NCI-H1105 treated with DMSO at 0.1 percent for 48 hours (cell line): ENCODE results near the gene ASIC2.
"Not testable (repeated sequence)": the region's sequence is repeated elsewhere in the genome, so short reads cannot be mapped to it uniquely, and the experiment has no call there.

Experiments
- DNase-seq: peaks from one replicate; lab custom pipeline; 2025; lab: John Stamatoyannopoulos, UW

Gene ASIC2

DNA sequence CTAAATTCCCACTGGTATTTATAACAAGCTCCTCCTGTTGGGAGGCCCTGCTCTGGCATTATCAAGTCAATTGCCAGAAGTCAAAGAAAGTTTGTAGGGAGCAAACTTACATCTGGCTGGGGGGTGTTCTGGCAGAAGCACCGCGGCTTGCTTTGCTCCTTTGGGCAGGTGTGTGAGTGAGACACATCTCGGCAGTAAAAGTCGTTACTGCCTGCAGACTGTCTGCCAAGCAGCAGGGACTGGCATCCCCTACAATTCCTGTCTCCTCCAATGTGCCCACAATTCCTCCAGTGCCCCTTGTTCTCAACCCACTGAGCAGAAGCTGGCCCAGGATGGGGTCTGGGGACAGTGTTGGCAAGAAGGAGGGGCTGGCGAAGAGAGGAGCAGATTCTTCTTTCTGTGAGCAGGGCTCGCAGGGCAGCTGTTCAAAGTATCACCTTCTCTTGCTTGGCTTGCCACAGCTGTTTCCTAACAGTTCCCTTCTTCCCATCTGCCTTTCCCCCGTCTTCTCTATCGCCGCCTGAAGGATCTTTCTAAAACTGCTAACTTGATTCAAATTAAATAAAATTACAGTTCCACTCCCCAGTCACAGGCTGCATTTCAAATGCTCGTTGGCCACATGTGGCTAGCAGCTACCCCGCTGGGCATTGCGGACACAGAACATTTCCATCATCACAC is 271.2 kb downstream of the ASIC2 start:
- DNase-seq: no peak

DNA sequence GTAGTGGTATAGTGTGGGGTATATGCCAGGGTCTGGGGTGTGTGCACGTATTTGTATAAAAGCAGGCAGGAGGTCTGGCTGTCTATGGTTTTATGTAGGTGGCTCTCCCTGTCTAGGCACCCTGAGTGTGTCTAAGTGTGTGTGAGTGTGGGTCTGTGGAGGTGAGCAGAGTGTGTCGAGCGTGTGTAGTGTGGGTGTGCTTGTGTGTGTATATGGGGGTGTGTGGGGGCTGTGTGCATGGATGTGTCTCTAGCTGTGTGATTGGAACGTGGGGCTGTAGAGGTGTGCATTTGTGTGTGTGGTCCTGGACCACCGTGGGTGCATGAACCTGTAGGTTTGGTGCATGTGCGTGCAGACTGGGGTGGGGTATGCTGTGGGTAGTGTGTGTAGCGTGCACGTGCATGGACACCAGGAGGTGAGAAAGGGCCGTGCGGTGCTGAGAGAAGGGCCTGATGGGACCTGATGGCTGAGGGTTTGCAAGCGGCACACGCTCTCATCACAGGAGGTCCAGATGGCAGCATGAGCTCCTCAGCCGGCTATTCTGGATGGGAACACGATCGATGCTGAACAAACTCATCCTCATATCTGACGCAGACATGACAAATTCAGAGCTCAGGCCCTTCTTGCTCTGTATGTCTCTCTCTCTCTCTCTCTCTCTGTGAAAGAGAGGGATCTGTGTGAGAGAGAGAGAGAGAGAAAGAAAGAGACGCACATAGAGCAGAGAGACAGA is 273.8 kb downstream of the ASIC2 start:
- DNase-seq: no peak

DNA sequence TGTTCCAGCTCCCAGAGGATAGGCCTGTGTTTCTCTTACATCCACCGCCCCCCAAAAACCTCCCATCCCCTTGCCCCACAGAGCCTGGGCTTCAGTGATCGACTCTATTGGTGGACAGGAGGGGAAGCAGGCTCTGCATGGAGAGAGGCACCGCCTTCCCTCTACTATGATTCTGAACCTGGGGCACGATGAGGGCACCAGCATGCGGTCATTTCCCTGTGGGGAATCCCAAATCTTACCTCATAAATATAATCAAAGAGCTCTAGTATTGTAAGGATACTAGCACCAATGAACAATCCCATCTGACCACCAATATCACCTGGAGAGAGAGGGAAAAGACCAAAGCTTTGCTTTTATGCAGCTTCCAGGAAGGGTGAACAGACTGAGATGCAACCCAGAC is 275.7 kb downstream of the ASIC2 start:
- DNase-seq: no peak

DNA sequence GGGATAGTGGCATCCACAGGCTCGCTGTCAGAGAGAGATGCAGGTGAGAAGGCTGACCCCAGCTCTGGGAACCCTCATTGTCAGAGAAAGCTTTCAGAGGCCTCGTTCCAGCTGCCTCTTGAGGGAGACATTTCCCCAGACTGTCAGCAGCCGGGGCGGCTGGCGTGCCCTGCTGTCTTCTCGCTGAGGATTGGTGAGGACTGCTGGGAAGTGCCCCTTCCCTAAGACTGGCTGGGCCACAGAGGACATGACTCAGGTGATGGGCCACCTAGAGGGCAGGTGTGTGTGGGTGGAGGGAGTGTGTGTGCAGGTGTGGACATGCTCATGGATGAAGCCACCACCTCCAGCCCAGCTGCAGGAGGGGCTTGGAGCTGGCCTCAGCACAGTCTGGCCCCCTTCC is 276.2 kb downstream of the ASIC2 start:
- no peak for DNase-seq

DNA sequence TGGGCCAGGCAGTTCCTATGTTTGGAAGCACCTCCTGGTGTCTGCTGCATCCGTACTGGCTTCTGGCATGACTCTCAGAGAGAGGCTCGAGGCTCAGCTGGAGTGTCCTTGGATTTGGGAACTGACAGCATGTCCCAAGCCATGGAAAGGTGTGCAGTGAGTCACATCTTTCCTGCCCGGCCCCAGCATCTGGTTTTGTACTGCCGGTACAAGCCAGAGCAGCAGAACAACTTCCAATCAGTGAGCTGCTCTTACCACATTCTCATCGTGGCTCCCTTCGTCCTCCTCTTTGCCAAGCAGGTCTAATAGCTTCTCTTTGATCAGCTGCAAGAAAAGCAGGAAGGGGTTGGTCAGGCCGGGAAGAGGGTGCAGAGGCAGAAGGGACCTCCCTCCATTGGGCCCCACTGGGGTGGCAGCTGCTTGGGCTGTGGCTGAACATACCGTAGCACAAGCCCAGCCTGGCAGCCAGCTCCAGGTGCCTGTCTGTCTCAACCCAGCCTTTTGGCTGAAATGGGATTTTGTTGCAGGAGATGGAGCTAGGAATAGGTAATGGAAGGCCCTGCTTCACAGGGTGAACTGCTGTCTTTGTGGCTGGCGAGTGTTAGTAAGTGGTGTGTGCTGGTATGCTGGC is 277.3 kb downstream of the ASIC2 start:
- no peak for DNase-seq

DNA sequence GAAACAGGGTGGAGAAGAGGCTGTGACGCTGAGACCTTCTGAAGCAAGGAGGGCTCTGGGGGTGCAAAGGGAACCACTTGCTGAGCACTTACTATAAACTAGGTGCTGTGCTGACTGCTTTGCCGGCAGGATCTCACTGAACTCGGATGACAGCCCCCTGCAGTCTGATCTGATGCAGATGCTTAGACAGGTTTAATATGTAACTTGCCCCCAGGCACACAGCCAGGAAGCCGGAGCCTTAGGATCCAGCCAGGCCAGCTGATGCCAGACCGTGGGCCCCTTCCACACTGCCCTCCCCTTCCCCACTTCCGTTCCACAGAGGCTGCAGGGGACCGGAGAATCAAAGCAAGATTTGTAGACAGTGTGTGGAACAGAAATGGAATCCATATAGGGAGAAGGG is 278.3 kb downstream of the ASIC2 start:
- DNase-seq: no peak

DNA sequence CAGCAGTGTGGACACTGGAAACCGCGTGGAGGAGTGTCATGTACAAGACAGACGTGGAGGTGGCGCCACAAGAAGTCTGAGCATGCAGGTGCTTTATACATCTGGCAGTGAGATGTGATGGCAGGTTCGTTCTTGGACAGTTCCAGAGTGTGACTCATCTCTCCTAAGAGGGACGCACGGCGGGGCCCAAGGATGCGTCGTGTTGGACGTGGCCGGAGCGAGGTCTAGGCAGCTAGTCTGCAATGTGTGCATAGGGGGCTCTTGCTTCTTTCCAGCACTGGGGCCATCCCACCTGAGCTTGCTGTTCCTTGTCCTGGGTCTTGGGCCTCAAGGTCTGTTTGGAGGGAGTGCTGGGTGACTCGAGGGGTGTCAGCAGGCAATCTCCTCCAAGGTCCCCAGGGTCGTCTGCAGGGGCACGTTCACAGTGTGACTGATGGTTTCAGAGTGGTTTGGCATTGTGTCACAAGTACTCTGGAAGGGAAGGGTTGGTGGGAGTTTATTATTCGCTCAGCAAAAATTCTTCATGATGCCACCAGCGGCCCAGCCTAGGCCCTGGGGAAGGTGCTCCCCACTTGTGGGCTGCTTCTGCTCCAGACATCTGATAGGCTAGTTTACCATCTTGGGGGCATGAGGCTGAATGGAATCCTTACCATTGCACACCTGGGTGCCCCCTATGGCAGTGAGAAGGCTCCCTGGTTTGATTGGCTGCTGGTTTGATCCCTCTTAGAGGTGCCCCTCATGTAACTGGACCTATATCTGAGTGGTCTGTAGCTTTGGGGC is 279.3 kb downstream of the ASIC2 start:
- no peak for DNase-seq

DNA sequence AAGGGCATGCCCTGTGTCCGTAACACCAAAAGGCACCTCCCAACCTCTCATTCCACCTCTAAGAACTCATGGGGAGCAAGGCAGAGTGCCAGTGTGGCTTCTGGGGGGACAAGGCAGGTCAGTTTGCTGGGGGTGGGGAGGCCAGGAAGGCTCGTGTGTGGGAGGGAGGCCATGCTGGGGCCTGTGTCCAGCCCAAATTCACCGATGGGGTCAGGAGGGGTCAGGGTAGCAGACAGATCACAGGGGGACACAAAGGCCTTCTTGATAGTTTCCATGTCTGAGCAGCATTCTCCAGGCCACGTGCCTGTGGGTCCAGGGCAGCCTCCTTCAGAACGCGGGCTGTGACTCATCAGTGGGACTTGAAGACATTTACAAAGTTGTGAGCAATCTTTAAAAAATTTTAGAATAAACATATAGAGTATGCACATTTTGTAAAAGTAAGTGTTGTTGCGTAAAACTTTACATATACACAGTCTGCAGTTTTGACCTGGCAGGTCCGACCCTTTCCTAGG is 280.5 kb downstream of the ASIC2 start:
- no peak for DNase-seq

DNA sequence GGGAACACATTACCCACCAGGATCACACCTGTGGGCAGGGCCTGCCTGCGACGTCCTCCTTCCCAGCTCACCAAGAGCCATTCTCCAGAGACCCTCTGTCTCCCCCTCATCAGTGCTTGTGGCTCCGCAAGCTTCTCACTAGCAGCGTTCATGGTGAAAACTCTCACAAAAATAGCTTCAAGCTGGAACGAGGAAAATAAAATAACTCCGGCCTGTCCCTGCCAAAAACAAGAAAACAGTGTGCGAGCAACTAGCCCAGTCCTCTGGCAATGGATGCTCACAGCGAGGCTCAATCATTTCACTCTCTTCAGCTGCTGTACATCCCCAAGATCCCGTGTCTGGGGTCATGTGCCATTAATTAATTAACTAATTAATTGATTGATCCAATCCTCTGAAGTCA is 283.5 kb downstream of the ASIC2 start:
- DNase-seq: no peak

DNA sequence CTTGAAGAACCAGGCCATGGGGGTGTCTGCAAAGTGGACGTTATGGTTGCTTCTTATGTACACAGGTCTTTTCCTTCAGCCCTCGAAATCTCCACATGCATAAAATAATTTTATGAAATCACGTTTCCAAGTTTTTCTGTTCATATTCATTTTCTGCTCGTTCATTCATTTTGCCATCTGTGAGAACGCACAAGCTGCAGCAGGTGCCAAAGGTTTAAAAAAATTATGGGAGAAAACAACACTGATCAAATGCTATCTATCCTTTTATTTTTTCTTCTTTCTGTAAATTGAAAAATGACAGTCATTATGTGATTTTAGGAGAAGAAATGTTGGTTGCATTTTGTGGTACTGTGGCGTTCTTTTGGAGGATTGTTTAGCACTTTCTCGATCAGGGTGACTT is 285.9 kb downstream of the ASIC2 start:
- no peak for DNase-seq

DNA sequence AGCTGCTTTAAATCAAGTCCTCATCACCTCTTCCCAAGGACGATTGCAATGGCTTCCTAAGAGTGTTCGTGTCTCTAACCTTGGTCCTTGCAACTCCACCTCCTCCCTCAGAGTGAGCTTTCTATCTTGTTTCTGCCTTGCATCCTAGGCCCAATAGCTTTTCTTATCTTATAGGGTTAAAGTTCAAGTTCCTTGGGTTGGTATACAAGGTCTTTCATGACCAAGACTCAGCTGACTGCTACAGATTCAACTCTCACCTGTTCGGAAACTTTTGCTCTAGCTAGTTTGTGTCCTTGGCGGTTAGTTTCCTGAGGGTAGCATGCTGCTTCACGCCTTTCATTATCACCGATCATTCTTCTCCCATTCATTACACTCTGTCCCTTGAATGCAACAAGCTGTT is 290.8 kb downstream of the ASIC2 start:
- no peak for DNase-seq

DNA sequence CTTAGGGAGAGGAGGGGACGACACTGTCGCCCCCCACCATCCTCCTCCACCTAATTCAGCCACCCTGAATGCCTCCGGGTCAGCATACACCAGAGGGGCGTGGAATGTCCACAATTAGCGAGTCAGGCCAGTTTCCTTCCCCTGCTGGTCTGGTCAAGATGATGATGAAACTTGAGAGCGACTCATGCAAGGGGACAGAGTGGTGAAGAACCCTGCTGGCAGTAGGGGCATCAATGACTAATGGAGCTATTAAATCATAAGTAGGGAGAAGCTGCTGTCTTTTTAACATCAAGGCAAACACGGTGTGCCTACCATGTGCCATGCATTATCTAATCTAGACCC is 294.2 kb downstream of the ASIC2 start:
- no peak for DNase-seq

DNA sequence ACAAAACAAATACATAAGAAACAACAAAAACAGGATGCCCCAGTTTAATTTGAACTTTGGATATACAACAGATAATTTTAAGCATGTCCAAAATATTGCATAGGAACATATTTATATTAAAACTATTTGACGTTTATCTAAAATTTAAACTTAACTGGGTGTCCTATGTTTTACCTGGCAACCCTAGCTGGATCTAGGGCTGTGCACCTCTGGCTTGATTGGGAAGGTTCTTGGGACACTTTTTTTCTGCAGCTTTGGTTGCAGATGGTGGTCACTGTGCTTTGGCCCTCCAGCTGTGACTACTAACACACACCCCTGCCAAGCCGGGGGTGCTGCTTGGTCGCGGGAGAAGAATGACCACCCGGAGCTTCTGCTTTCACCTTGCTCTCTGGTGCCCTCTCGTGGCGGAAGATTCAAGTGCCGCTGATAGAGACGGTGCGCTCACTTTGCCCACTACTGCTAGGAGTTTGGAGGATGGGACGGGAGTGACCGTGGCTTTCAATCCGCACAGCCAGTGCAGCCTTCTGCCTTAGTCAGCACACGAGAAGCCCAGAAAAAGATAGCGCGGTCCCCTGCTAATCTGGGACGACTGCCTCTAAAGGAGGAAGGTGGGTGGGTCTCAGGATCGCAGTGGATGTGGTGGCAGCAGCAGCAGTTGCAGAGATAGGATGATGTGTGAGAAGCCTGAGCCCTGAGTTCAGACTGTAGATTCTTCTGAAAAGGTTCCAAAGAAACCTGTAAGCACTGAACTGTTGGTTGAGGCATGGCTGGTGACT is 294.8 kb downstream of the ASIC2 start:
- DNase-seq: peak; percentile 46

DNA sequence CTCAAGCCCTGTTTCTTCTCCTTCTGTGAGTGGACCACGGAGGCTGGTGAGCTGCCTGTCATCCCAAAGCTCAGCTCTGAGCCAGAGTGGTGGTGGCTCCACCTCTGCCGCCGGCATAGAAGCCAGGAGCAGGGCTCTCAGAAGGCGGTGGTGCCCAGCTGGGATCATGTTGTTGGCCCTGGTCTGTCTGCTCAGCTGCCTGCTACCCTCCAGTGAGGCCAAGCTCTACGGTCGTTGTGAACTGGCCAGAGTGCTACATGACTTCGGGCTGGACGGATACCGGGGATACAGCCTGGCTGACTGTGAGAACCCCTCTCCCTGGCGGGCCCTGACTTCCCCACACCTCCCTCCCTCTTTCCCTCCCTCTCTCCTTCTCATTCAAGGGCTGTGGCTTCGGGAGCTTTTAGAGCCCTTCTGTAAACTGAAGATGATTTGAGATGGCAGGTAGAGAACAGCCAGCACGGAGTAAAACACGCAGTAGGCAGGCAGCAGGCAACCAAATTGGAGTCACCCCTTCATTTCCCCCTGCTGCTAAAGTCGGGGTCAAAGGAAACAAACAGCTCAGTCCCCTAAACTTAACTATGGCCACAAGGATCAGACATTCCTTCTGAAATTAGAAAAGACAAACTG is 297.6 kb downstream of the ASIC2 start:
- DNase-seq: no peak

DNA sequence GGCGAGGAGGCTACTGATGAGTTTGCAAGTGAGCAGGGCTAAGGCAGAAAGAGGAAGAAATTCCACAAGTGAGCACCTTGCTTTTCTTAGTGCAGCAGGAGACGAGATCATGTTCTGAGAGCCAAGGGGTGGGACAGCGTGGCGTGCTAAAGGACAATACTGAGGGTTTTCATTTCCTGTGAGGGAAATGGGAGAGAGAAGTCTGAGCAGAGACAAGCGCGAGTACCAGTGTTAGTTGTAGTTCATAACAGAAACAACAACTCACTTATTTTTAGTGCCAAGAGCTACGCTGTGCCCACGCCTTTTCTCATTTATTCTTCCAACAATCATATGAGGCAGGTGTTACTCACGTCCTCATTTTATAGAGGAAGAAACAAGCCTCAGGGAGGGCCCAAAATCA is 299.1 kb downstream of the ASIC2 start:
- DNase-seq: no peak

DNA sequence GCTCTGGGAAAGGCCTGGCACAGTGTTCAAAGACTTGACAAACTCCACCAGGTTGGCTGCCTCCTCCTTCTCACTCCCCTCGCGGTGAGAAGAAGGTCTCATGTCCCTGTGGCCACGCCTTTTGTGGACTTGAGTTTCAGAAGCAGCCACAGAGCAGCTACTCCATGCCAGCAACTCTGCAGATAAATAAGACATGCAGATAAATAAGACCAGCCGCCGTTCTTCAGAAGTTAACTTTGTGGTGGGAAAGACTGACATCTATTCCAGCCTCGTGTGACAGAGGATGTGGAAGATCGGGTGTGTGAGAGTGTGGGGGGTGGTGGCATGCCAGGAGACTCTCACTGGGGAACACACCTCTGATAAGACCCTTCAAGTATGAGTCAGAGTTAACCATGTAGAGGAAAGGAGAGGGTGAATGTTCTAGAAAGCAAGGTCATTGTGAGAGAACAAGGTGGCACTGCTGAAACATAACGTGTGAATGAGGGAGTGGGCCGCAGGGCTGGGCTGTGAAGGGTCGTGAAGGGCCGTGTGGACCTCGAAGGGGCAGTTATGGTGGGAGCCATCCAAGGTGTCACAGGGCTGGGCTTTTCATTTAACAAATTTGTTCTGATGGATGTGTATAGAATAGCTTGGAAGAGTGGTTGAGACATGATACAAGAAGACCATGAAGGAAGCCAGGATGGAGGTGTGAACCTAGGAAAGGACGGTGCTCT is 300.6 kb downstream of the ASIC2 start:
- no peak for DNase-seq

DNA sequence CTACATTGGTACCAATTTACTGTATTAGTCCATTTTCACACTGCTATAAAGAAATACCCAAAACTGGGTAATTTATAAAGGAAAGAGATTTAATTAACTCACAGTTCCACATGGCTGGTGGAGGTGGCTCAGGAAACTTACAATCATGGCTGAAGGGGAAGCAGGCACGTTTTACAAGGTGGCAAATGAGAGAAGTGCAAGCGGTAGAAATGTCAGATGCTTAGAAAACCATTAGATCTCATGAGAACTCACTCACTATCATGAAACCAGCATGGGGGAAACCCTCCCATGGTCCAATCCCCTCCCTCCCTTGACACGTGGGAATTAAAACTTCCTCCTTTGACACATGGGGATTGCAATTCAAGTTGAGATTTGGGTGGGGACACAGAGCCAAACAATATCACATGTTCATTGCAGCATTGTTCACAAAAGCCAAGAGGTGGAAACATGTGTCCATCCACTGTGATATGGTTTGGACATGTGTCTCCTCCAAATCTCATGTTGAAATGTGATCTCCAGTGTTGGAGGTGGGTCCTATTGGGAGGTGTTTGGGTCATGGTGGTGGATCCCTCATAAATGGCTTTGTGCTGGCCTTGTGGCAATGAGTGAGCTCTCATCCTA is 304.5 kb downstream of the ASIC2 start:
- no peak for DNase-seq

DNA sequence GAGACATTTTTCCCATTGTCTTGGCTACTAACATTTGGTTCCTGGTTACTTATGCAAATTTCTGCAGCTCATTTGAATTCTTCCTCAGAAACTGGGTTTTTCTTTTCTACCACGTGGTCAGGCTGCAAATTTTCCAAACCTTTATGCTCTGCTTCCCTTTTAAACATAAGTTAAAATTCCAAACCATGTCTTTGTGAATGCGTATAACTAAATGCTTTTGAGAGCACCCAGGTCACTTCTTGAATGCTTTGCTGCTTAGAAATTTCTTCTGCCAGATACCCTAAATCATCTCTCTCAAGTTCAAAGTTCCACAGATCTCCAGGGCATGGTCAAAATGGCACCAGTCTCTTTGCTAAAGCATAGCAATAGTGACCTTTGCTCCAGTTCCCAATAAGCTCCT is 305.2 kb downstream of the ASIC2 start:
- not testable (repeated sequence) for DNase-seq

DNA sequence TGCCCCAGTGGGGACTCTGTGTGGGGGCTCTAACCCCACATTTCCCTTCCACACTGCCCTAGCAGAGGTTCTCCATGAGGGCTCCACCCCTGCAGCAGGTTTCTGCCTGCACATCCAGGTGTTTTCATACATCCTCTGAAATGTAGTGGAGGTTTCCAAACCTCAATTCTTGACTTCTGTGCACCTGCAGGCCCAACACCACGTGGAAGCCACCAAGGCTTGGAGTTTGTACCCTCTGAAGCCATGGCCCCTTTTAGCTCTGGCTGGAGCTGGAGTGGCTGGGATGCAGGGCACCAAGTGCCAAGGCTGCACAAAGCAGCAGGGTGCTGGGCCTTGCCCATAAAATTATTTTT is 305.7 kb downstream of the ASIC2 start:
- DNase-seq: not testable (repeated sequence)

DNA sequence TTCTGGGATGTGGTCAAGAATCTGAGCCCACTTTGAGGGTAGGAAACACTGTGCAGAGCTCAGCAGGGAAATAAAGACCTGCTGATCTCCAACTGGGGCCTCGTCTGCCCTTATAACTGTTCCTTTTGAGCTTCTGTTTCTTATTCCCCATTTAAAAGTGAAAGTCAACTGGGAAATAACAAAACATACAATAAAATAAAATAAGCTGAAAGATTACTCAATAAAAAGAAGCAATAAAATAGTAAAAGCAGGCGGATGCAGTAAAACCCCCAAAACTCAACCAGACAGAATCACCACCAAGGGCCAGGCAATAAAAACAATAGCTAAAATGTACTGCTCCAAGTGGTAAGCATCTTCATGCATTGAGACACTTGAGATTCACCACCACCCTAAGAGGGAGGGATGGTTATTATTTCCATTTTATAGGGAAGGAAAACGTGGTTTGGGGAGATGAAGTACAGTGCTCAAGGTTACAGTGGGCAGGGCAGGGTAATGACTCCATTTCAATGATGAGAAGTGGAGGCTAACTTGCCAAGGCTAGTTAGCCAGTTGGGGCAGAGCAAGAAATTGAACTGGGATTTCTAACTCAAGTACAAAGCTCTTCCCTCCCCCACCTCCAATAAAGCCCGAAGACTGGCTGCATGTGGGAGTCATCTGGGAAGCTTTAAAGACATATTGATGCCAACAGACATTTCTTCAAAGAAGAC is 307.9 kb downstream of the ASIC2 start:
- DNase-seq: no peak
